K562 (cell line): ENCODE data around the gene OSBPL7. TPM values are rescaled to one million over a fixed set of nuclear protein-coding genes. Genes with fewer than 3 reads are reported as not detected.

ENCODE experiments used
- DIDO1 ChIP-seq: fragments of 450-650 bp; IDR thresholded peaks from 2 replicates; pipeline ENCODE4 v1.6.1; 2016; ENCODE audit warnings: low read depth, missing biosample characterization, missing genetic modification characterization
- ETV5 ChIP-seq: sonication (generic); formaldehyde crosslinking; IDR thresholded peaks from 2 replicates; pipeline ENCODE4 v1.4.0; 2020; ENCODE audit warnings: low read depth, mild to moderate bottlenecking, missing genetic modification reagents
- LEF1 ChIP-seq: fragments of 450-650 bp; IDR thresholded peaks from 2 replicates; pipeline ENCODE4 v1.6.1; 2016; ENCODE audit warnings: mild to moderate bottlenecking
- NFATC3 ChIP-seq: fragments of 450-650 bp; IDR thresholded peaks from 2 replicates; pipeline ENCODE4 v1.6.1; 2017; ENCODE audit warnings: mild to moderate bottlenecking
- POU5F1 ChIP-seq: fragments of 150-350 bp; IDR thresholded peaks from 2 replicates; pipeline ENCODE4 v1.6.1; 2014; ENCODE audit warnings: borderline replicate concordance, low read length, low read depth, mild to moderate bottlenecking; ENCODE audit not compliant: partially characterized antibody
- TAF1 ChIP-seq: IDR thresholded peaks from 2 replicates; pipeline ENCODE4 v1.6.1; 2011; ENCODE audit warnings: mild to moderate bottlenecking, low read length, moderate library complexity; ENCODE audit not compliant: insufficient read depth, control insufficient read depth, severe bottlenecking; ENCODE audit errors: extremely low read depth
- ZNF76 ChIP-seq: fragments of 250-450 bp; sonication (Bioruptor Pico); IDR thresholded peaks from 2 replicates; pipeline ENCODE4 v1.4.0; 2020; ENCODE audit warnings: mild to moderate bottlenecking, moderate library complexity, borderline replicate concordance
- polyA plus RNA-seq, 8 experiments: library from polyadenylated mRNA; depleted of rRNA in 4 of 8; stranded (reverse) in 5 of 8; unstranded in 3 of 8; fragments of >200 nt; fragmentation: Nextera tagmentation in 2 of 8; fragmentation: Illumina TruSeq in 1 of 8; extraction: Ambion mirVana in 2 of 8; extraction: Trizol in 1 of 8; gene quantifications; 2 replicates each; pipeline versions ENCODE4 v1.2.1 to v1.2.3, GENCODE V29; 2011 to 2014; ENCODE audit warnings: inconsistent platforms in 1 of 8, missing spikeins in 1 of 8
- total RNA-seq, 7 experiments: library from RNA; depleted of rRNA in 6 of 7; stranded (reverse); fragments of >200 nt in 6 of 7; fragmentation: Illumina TruSeq in 2 of 7; extraction: Trizol in 2 of 7; gene quantifications; 2 replicates each; pipeline versions ENCODE4 v1.2.1 to v1.2.3, GENCODE V29; 2011 to 2021; ENCODE audit warnings: low replicate concordance in 1 of 7
- TF ChIP-seq, protein P1 (sequence below), 2 experiments: fragments of 450-650 bp; formaldehyde crosslinking in 1 of 2; IDR thresholded peaks; 2 replicates each; pipeline versions ENCODE4 v1.4.0 to v1.6.1; 2014 to 2020; ENCODE audit warnings: mild to moderate bottlenecking in 2 of 2, borderline replicate concordance in 1 of 2, low read depth in 1 of 2
- TF ChIP-seq, protein P2 (sequence below): sonication (generic); formaldehyde crosslinking; IDR thresholded peaks from 2 replicates; pipeline ENCODE4 v1.8.1; 2023; ENCODE audit warnings: mild to moderate bottlenecking, missing genetic modification reagents, moderate library complexity
- TF ChIP-seq, protein P3 (sequence below): fragments of 250-450 bp; sonication (Bioruptor Pico); IDR thresholded peaks from 2 replicates; pipeline ENCODE4 v1.5.0; 2021; ENCODE audit warnings: mild to moderate bottlenecking, borderline replicate concordance
- TF ChIP-seq, protein P4 (sequence below): sonication (generic); formaldehyde crosslinking; IDR thresholded peaks from 2 replicates; pipeline ENCODE4 v1.8.1; 2023; ENCODE audit warnings: mild to moderate bottlenecking, missing genetic modification reagents

OSBPL7 gene
- total and polyA plus RNA-seq, 9 of the 15 experiments (the other 6 are each of a cell fraction or from before 2014, with no cell fraction given) = 0.32 to 11.9 (median 5.8) TPM

DNA sequence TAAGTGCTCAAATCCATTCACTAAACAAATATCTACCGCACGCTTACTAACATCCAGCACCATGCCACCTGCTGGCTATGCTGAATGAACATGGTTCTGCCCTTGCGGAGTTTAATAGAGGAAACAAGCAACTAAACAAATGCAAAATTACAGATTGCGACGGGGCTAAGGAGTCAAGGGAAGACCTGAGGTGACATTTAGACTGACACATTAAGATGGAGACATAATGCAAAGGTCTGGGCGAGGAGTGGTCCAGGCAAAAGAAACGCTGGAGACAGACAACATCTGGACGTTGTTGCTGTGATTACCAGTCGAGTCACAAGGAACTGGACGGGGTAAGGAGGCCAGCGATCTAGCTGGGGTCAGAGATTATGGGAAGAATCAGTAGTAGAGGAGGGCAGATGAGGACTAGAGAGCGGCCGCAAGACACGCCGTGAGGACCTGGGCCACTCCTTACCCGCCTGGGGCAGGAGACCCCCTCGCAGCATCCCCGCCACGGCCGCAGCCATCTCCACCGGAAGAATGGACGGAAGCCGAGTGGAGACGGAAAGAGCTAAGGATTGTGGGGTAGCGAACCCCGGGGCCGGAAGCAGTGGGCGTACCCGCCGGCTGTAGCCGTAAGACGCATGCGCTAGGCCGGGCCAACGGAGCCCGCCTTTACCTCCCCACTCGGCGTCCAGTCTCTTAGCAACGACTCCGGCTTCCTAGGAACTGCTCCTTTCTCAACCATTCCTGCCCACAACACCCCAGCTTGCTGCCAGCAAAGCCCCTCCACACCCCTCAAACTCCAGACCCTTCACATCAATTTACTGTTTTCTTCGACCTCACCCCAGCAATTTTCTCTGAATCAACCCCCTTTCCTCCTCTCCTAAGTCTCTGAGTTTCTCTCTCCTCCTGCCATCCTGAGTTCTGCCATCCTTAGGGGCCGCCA lies 9.7 kb upstream of the OSBPL7 start, which contains the start of the genes LRRC46 and MRPL10 (continued):
- TF ChIP-seq, protein P1, sequence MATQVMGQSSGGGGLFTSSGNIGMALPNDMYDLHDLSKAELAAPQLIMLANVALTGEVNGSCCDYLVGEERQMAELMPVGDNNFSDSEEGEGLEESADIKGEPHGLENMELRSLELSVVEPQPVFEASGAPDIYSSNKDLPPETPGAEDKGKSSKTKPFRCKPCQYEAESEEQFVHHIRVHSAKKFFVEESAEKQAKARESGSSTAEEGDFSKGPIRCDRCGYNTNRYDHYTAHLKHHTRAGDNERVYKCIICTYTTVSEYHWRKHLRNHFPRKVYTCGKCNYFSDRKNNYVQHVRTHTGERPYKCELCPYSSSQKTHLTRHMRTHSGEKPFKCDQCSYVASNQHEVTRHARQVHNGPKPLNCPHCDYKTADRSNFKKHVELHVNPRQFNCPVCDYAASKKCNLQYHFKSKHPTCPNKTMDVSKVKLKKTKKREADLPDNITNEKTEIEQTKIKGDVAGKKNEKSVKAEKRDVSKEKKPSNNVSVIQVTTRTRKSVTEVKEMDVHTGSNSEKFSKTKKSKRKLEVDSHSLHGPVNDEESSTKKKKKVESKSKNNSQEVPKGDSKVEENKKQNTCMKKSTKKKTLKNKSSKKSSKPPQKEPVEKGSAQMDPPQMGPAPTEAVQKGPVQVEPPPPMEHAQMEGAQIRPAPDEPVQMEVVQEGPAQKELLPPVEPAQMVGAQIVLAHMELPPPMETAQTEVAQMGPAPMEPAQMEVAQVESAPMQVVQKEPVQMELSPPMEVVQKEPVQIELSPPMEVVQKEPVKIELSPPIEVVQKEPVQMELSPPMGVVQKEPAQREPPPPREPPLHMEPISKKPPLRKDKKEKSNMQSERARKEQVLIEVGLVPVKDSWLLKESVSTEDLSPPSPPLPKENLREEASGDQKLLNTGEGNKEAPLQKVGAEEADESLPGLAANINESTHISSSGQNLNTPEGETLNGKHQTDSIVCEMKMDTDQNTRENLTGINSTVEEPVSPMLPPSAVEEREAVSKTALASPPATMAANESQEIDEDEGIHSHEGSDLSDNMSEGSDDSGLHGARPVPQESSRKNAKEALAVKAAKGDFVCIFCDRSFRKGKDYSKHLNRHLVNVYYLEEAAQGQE (IDR thresholded peaks at IDR 0.05; ENCODE audit: borderline replicate concordance) = no peak
- TF ChIP-seq, protein P1 (CRISPR knock-in tag; IDR thresholded peaks at IDR 0.05; ENCODE audit: low read depth) = peak; percentile 47; the same call in 1 of the 2 replicates
- TF ChIP-seq, protein P2, sequence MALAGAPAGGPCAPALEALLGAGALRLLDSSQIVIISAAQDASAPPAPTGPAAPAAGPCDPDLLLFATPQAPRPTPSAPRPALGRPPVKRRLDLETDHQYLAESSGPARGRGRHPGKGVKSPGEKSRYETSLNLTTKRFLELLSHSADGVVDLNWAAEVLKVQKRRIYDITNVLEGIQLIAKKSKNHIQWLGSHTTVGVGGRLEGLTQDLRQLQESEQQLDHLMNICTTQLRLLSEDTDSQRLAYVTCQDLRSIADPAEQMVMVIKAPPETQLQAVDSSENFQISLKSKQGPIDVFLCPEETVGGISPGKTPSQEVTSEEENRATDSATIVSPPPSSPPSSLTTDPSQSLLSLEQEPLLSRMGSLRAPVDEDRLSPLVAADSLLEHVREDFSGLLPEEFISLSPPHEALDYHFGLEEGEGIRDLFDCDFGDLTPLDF (CRISPR knock-in tag) = peak; percentile 40; the same call in 1 of the 2 replicates
- TF ChIP-seq, protein P3, sequence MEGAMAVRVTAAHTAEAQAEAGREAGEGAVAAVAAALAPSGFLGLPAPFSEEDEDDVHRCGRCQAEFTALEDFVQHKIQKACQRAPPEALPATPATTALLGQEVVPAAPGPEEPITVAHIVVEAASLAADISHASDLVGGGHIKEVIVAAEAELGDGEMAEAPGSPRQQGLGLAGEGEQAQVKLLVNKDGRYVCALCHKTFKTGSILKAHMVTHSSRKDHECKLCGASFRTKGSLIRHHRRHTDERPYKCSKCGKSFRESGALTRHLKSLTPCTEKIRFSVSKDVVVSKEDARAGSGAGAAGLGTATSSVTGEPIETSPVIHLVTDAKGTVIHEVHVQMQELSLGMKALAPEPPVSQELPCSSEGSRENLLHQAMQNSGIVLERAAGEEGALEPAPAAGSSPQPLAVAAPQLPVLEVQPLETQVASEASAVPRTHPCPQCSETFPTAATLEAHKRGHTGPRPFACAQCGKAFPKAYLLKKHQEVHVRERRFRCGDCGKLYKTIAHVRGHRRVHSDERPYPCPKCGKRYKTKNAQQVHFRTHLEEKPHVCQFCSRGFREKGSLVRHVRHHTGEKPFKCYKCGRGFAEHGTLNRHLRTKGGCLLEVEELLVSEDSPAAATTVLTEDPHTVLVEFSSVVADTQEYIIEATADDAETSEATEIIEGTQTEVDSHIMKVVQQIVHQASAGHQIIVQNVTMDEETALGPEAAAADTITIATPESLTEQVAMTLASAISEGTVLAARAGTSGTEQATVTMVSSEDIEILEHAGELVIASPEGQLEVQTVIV = no peak
- TF ChIP-seq TAF1 (peak; percentile 94), LEF1 (no peak), ZNF76 (CRISPR knock-in tag) (peak; percentile 47; the same call in 1 of the 2 replicates), DIDO1 (tag) (peak; percentile 70; the same call in 1 of the 2 replicates), ETV5 (CRISPR knock-in tag) (peak; percentile 100), POU5F1 (peak; percentile 82), NFATC3 (no peak)
- TF ChIP-seq, protein P4, sequence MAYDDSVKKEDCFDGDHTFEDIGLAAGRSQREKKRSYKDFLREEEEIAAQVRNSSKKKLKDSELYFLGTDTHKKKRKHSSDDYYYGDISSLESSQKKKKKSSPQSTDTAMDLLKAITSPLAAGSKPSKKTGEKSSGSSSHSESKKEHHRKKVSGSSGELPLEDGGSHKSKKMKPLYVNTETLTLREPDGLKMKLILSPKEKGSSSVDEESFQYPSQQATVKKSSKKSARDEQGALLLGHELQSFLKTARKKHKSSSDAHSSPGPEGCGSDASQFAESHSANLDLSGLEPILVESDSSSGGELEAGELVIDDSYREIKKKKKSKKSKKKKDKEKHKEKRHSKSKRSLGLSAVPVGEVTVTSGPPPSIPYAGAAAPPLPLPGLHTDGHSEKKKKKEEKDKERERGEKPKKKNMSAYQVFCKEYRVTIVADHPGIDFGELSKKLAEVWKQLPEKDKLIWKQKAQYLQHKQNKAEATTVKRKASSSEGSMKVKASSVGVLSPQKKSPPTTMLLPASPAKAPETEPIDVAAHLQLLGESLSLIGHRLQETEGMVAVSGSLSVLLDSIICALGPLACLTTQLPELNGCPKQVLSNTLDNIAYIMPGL = 0 out of 2 replicates have a peak, but pooled peaks have one; percentile 72
